GM19193 (cell line): Measurements from ENCODE around the gene TNS2.

Experiments used
- POLR2A ChIP-seq: IDR thresholded peaks from 4 replicates; pipeline ENCODE4 v1.6.1; 2011; ENCODE audit not compliant: insufficient read depth, insufficient read length; ENCODE audit errors: extremely low read depth

TNS2 gene

GRCh38 chr12:53039851-53040250 lies 10.0 kb upstream of the TNS2 start:
- TF ChIP-seq POLR2A, result no peak

GRCh38 chr12:53042607-53043454 lies 7.0 kb upstream of the TNS2 start:
- TF ChIP-seq POLR2A, result peak; percentile 12

GRCh38 chr12:53044052-53044581 lies 5.7 kb upstream of the TNS2 start:
- no peak for TF ChIP-seq POLR2A

- TF ChIP-seq POLR2A, result no peak
These were observed 4.8 kb upstream of the TNS2 start for GRCh38 chr12:53044896-53045695.

- no peak for TF ChIP-seq POLR2A
These were observed 4.2 kb upstream of the TNS2 start for GRCh38 chr12:53045696-53046045.

GRCh38 chr12:53046655-53047220 lies 3.1 kb upstream of the TNS2 start:
- TF ChIP-seq POLR2A, result no peak

- TF ChIP-seq POLR2A, result no peak
These were observed 2.4 kb upstream of the TNS2 start for GRCh38 chr12:53047221-53048032.

GRCh38 chr12:53048033-53048779 lies 1.7 kb upstream of the TNS2 start:
- no peak for TF ChIP-seq POLR2A

GRCh38 chr12:53048780-53049401 lies 974 bp upstream of the TNS2 start:
- TF ChIP-seq POLR2A, result no peak

GRCh38 chr12:53050426-53051057 lies 677 bp downstream of the TNS2 start:
- no peak for TF ChIP-seq POLR2A

- TF ChIP-seq POLR2A, result no peak
These were observed 1.4 kb downstream of the TNS2 start for GRCh38 chr12:53051058-53051880.

- no peak for TF ChIP-seq POLR2A
These were observed 2.1 kb downstream of the TNS2 start for GRCh38 chr12:53051881-53052412.

GRCh38 chr12:53052419-53053217 lies 2.8 kb downstream of the TNS2 start:
- TF ChIP-seq POLR2A, result no peak
